HG03064 (cell line): ENCODE results near the gene PNKD.

Source experiments
- ATAC-seq: cut with Tn5 transposase; IDR thresholded peaks from one replicate; pipeline ENCODE4 v1.9.1; 2021; ENCODE audit warnings: low read depth; ENCODE audit not compliant: unreplicated experiment

The PNKD gene

DNA sequence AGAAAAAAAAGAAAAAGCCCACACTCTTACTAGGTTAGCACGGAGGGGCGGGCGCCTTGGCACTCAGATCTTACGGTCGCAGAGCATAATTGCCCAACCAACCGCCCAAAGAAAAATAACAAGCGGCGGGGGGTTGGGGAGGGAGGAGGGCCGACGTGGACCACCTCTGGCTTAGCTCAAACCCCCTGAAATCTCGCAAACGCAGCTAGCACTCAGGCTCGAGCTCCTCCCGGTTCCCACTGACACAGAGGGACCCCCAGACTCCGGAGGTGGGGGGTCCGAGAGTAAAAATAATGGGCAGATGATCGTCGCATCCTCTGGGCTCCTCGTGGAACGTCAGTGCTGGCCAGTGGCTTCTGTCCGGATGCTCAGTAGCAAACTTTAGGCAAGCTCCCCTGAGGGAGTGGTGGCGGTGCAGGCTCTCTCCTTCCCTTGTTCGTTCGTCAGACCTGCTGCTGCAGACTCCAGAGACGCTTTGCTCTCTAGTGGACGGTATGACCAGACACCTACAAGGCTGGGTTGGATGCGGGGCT lies 98.4 kb downstream of the PNKD start:
- ATAC-seq, result no peak

DNA sequence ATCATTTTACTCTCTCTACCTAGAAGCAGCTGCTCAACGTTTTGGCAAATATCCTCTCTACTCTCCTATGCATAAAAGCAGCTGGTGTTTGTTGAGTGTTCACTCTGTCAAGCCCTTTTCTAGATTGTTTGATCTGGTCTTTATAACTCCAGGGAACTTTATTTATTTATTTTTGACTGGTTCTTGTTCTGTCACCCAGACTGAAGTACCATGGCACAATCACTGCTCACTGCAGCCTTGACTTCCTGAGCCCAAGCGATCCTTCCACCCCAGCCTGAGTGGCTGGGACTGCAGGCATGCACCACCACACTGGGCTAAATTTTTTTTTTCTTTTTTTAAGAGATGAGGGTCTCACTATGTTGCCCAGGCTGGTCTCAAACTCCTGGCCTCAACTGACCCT lies 99.0 kb downstream of the PNKD start:
- no peak for ATAC-seq

DNA sequence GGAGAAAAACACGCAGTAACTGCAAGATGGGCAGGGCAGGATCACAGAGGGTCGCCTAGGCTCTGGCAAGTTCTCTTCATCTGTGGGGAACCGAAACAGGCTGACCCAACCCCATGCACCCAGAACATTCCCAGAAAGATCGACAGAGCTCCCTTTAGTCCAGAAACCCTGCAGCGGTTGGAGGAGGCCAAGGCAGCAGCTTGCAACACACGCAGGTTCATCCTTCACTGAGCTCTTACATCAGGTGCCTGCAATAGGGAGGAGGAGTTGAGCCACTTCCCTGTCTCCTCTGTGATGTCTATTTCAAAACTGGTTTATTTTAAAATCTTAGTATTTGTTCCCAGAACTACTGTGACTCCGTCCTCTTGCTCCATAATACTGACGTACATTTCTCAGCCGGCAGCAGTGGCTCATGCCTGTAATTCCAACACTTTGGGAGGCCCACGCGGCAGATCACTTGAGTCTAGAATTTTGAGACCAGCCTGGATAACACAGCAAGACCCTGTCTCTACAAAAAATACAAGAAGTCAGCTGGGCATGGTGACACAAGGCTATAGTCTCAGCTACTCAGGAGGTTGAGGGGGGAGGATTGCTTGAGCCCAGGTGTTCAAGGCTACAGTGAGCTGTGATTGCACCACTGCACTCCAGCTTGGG lies 100.2 kb downstream of the PNKD start:
- no peak for ATAC-seq

DNA sequence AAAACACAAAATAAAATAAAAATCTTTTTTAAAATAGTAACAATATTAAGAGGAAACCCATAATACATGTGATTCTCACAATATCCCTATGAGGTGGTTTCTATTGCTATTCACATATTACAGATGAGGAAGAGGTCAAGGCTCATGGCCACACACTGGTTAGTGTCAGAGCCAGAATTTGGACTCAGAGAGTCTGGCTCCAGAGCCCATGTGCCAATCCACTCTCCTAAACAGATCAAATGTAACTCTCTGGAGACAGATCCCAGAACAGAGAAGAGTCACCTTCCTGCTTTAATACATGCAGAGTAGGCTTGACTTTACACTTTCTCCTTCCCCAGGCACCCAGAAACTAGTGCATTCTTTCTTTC lies 101.6 kb downstream of the PNKD start:
- ATAC-seq, result no peak

DNA sequence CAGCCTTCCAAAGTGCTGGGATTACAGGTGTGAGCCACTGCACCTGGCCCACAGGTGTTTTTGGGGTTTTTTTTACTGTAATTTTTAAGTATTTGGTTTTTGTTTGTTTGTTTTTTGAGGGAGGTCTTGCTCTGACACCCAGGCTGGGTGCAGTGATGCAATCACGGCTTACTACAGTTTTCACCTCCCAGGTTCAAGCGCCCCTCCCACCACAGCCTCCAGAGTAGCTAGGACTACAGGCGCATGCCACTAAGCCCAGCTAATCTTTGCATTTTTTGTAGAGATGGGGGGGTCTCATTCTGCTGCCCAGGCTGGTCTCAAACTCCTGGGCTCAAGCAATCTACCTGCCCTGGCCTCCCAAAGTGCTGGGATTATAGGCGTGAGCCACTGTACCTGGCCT lies 104.5 kb downstream of the PNKD start:
- no peak for ATAC-seq

DNA sequence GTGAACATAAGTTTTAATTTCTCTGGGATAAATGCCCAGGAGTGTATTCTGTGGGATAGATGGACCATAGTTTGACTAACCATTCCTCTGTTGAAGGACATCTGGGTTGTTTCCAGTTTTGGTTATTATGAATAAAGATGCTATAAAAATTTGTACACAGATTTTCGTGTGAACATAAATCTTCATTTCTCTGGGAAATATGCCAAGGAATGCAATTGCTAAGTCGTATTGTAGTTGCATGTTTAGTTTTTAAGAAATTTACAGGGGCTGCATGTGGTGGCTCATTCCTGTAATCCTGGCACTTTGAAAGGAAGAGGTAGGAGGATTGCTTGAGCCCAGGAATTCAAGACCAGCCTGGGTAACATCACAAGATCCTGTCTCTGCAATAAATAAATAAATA lies 104.9 kb downstream of the PNKD start:
- ATAC-seq, result no peak

DNA sequence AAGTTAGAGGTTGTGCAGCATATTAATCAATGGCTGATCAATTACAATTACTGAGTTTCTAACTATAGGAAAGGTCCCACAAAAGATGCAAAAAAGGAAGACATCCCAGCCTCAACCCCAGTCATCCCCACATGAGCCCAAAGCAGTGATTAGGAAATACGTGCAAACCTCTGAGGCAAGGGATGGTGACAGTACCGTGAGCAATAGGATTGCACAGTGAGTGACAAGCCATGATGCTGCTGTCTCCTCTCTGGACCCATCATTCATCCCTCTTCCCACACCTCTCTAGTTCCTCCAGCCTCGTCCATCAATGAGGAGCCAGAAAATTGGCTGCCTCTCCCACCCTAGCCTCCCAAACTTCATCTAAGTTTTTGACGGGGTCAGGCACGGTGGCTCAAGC lies 107.7 kb downstream of the PNKD start:
- ATAC-seq, result no peak

DNA sequence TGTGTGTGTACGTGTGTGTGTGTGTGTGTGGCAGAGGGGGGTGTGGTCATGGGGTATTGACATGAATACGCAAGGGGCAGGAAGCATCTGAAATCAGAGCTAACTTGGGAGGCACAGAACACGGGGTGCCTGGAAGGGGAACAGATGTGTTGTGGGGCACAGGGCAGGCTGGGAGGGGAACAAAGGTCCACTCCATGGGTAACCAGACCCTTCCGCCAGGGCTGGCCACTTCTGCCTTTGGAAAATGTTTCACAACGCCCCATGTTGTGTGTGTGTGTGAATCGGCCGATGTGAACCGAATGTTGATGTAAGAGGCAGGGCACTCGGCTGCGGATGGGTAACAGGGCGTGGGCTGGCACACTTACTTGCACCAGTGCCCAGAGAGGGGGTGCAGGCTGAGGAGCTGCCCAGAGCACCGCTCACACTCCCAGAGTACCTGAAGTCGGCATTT lies 111.6 kb downstream of the PNKD start, which contains the start of gene SLC11A1:
SLC11A1 (plus strand) TSS at position 358 of the 451 bp plus-strand sequence. CDS start 96 bp downstream, outside the sequence.
- ATAC-seq, result no peak

DNA sequence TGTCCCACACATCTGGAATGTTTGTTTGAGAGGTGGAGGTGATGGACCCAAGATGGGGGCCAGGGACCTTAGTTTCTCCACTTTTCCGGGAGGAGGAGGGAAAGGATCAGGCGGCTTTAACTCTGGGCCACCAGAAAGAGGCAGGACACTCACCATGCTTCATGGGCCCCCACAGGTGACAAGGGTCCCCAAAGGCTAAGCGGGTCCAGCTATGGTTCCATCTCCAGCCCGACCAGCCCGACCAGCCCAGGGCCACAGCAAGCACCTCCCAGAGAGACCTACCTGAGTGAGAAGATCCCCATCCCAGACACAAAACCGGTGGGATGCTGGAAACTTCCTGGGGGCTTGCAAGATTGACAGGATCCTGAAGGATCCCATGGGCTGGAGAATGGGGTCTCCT lies 112.5 kb downstream of the PNKD start:
- ATAC-seq, result no peak

DNA sequence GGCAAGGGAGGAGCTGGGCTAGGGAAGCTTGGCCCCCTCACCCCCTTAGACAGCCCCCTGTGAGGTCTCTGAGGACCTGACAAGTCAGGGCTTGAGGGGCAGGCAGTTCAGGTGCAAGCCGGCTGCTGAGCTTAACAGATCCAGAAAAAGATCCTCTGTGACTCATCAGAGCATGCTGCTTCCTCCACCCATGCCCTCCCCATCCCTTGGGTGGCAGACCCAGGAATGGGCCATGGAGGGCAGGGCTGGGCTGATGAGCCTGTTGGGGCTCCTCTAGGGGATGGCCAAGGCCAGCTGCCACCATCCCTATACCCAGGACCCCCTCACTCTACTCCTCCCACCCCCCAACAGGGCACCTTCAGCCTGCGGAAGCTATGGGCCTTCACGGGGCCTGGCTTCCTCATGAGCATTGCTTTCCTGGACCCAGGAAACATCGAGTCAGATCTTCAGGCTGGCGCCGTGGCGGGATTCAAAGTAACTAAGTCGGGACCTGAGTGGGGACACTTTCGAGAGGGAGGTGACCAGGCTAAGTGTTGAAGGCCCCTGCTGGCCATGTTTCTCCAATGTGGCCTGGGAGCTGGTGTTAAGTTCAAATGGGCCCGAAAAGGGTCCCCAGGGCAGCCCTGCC lies 113.7 kb downstream of the PNKD start:
- ATAC-seq, result no peak

DNA sequence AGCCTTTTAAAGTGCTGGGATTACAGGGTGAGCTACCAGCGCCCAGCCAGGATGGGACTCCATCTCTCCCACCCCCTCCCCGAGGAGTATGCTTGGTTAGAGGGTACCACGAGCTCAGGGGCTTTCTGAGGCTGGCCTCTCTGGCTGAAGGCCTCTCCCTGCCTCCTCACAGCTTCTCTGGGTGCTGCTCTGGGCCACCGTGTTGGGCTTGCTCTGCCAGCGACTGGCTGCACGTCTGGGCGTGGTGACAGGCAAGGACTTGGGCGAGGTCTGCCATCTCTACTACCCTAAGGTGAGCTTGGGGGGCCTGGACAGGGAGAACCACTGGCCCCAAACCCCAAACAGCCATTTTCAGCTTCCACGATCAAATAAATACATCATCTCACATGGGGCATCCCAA lies 114.7 kb downstream of the PNKD start:
- no peak for ATAC-seq

DNA sequence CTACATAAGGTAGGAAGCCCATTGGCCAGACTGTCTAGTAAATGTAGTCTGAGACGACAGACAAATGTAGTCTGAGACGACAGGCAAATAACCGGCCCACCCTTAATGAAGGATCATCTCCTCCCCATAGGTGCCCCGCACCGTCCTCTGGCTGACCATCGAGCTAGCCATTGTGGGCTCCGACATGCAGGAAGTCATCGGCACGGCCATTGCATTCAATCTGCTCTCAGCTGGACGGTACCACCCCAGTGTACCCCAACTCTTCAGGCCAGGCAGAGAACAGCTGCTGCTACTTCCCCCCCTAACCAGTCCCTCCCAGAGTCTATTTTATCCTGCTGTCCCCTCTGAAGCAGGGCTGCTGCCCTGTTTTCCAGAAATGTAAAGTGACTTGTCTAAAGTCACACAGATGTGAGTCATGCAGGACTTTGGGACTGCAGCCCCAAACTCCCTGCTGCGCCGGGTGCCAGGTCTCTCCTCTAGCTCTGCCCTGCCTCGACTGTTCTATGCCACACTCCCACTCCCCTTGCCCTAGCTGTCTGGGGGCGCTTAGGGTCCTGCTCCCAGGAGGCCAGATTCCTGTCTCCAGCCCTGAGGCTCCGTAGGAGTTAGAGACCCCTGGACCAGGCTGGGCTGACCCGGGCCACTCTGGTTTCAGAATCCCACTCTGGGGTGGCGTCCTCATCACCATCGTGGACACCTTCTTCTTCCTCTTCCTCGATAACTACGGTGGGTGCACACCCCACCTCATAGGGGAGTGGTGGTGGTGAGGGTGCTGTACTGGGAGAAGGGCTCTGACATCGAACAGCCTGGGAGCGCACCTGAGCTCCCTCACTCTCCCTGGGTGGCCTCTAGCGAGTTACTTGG lies 116.4 kb downstream of the PNKD start:
- no peak for ATAC-seq

DNA sequence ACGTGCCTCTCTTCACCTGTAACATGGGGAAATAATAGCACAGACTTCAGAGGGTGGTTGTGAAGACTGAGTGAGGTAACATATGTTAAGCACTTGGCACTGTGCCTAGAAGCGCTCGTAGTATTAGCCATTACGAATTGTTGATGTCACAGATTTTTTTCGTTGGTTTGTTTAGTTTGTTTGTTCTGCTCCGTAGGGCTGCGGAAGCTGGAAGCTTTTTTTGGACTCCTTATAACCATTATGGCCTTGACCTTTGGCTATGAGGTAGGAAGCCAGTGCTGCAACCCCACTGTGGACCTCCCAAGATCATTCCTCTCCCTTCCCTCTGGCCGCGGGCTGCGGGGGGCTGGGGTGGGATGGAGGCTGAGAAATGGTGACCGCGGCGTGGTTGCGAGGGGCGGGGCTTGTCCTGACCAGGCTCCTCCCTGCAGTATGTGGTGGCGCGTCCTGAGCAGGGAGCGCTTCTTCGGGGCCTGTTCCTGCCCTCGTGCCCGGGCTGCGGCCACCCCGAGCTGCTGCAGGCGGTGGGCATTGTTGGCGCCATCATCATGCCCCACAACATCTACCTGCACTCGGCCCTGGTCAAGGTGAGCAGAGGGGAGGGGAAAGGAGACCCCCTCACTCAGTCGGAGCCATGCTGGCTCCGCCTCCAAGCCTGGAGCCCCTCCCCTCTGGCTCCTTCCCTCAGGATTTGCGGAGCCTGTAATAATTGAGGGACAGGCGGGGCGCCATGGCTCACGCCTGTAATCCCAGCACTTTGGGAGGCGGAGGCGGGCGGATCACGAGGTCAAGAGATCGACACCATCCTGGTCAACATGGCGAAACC lies 117.3 kb downstream of the PNKD start:
- no peak for ATAC-seq

DNA sequence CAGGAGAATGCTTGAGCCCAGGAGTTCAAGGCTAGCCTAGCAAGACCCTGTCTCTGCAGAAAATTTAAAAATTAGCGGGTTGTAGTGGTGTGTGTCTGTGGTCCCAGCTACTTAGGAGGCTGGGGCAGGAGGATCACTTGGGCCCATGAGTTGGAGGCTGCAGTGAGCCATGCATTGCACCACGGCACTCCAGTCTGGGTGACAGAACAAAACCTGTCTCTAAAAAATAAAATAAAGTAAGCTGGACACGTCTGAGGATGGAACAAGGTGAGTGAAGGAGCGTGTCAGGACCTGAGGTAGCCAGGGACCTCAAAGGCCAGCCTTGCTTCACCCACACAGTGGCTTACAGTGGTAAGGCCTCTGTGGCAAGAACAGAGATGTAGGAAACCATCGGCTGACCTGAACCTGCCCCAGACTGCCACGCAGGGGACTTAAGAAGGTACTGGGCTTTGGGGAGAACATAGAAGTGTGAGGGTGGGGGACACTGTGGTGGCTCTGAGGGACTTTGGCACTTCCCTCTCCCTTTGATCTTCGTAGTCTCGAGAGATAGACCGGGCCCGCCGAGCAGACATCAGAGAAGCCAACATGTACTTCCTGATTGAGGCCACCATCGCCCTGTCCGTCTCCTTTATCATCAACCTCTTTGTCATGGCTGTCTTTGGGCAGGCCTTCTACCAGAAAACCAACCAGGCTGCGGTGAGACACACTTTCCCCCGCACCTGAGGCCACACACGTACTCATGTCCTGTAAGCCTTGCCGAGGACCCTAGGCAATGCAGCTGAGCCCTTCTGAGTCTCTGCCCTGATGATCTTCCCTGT lies 119.2 kb downstream of the PNKD start:
- no peak for ATAC-seq

DNA sequence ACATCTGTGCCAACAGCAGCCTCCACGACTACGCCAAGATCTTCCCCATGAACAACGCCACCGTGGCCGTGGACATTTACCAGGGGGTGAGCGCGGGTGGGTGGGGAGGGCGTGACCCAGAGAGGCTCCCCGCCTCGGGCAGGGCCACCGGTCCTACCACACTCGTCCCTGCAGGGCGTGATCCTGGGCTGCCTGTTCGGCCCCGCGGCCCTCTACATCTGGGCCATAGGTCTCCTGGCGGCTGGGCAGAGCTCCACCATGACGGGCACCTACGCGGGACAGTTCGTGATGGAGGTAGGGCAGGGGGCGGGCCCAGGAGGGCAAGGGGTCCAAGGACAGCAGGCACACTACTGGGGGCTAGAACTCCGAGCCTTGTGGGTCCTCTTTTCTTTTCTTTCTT lies 120.9 kb downstream of the PNKD start:
- ATAC-seq, result no peak

DNA sequence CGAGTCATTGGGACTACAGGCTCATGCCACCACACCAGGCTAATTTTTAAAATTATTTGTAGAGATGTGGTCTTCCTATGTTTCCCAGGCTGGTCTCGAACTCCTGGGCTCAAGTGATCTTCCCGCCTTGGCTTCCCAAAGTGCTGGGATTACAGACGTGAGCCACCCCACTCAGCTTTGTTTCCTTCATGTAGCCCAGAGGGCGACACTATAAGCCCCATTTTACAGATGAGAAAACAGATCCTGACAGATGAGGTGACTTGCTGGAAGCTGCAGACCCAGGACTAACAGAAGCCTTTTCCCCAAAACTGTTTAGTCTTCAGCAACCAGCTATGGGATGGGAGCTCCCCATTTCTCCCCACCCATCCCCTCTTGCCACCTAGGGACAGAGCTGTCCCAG lies 122.1 kb downstream of the PNKD start:
- ATAC-seq, result no peak

DNA sequence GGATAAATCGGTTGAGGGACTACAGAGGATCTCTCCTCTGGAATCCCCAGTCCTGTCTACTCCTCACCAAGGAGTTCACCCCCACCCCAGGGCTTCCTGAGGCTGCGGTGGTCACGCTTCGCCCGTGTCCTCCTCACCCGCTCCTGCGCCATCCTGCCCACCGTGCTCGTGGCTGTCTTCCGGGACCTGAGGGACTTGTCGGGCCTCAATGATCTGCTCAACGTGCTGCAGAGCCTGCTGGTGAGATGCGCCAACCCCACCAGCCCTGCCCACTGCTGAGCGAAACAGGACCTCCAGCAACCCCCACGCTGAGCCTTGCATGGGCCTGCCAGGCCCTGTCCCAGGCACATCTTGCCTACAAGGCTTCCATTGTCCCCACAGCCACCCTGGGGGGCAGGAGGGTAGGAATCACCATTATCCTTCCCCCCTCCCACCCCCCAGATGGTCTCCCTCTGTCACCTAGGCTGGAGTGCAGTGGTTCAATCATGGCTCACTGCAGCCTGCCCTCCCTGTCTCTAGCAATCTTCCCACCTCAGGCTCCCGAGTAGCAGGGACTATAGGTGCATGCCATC lies 122.7 kb downstream of the PNKD start:
- no peak for ATAC-seq

DNA sequence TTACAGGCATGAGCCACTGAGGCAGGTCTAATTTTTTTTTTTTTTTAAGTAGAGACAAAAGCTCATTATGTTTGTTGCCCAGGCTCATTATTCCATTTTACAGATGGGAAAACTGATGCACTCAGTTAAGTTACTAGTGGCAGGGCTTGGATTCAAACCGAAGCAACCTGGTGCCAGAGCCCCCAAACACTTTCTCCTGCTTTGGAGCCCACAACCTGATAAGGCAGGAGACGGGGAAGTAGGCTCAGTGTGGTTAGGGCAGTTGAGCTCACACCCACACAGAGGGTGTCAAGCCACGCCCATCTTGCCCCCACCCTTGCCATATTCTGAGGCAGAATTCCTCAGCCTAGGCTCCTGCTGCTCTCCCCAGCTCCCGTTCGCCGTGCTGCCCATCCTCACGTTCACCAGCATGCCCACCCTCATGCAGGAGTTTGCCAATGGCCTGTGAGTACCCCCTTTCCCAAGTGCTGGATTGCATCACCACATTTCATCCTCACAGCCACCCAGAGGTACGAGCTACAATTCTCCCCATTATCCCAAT lies 123.5 kb downstream of the PNKD start:
- ATAC-seq, result no peak
